Breast epithelium (tissue), 3 donors: ENCODE data around the gene COL6A2.

Source experiments
- POLR2A ChIP-seq: fragments of 450-650 bp; IDR thresholded peaks from one replicate; pipeline ENCODE4 v1.6.1; 2016; ENCODE audit warnings: antibody characterized with exemption, mild to moderate bottlenecking, moderate library complexity
- POLR2AphosphoS5 ChIP-seq, 3 donors: sonication (generic); formaldehyde crosslinking; IDR thresholded peaks; one replicate each; pipeline ENCODE4 v1.6.1; 2017; ENCODE audit warnings: antibody characterized with exemption in 3 of 3

DNA sequence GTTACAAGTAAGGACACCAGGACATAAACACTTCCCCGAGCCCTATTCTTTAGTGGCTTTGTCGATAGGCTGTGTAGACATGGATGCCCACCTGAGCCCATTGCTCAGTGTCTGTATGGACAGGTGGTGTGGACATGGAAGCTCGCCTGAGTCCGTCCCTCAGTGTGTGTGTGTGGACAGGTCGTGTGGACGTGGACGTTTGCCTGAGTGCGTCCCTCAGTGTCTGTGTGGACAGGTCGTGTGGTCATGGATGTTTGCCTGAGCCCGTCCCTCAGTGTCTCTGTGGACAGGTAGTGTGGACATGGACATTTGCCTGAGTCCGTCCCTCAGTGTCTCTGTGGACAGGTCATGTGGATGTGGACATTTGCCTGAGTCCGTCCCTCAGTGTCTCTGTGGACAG lies 38.7 kb upstream of the COL6A2 start:
- TF ChIP-seq POLR2A (no peak), POLR2AphosphoS5 (IDR thresholded peaks at IDR 0.05) (no peak)
